Progenitor cell of endocrine pancreas (in vitro differentiated cells): ENCODE results near the gene AGPS. TPM values are rescaled to one million over a fixed set of nuclear protein-coding genes. Genes with fewer than 3 reads are reported as not detected.

ENCODE experiments used
- DNase-seq: peaks from one replicate; pipeline ENCODE4 v3.0.0; 2021; ENCODE audit warnings: low spot score; ENCODE audit not compliant: unreplicated experiment
- H3K27ac Mint-ChIP-seq: 2 replicates; pipeline ENCODE4 v1.8.0; 2021; ENCODE audit warnings: mild to moderate bottlenecking, moderate library complexity, mixed read lengths
- H3K27me3 Mint-ChIP-seq: 2 replicates; pipeline ENCODE4 v1.8.0; 2021; ENCODE audit warnings: mixed read lengths
- H3K36me3 Mint-ChIP-seq: 2 replicates; pipeline ENCODE4 v1.8.0; 2022; ENCODE audit warnings: mixed read lengths; ENCODE audit not compliant: insufficient read depth
- H3K4me1 Mint-ChIP-seq: 2 replicates; pipeline ENCODE4 v1.8.0; 2021; ENCODE audit warnings: low read depth, mixed read lengths
- H3K4me3 Mint-ChIP-seq: 2 replicates; pipeline ENCODE4 v1.8.0; 2021; ENCODE audit warnings: low read depth, mild to moderate bottlenecking, moderate library complexity, mixed read lengths
- H3K9me3 Mint-ChIP-seq: 2 replicates; pipeline ENCODE4 v1.8.0; 2021; ENCODE audit warnings: low read depth, mixed read lengths
- total RNA-seq: library from RNA; stranded (reverse); gene quantifications from 2 replicates; pipeline ENCODE4 v1.2.1, GENCODE V29; 2021
- TF ChIP-seq, protein P1 (sequence below): fragments of 200-600 bp; sonication (generic); IDR thresholded peaks from one replicate; pipeline ENCODE4 v1.5.0; 2021; ENCODE audit warnings: antibody characterized with exemption, mild to moderate bottlenecking; ENCODE audit not compliant: unreplicated experiment

Gene AGPS
- total RNA-seq, 1 donor from 2014 or later: 69.2 TPM

GRCh38 chr2:177520324-177520723 is 127.8 kb downstream of the AGPS start:
- Mint-ChIP-seq H3K36me3 (peaks cover 9% of the 10 kb centered on the region), H3K27me3 (no peaks in the 10 kb centered on the region), H3K4me3 (no peak overlapping the region), H3K4me1 (no peaks in the 10 kb centered on the region), H3K27ac (no peak overlapping the region), H3K9me3 (no peaks in the 10 kb centered on the region)
- TF ChIP-seq, protein P1, sequence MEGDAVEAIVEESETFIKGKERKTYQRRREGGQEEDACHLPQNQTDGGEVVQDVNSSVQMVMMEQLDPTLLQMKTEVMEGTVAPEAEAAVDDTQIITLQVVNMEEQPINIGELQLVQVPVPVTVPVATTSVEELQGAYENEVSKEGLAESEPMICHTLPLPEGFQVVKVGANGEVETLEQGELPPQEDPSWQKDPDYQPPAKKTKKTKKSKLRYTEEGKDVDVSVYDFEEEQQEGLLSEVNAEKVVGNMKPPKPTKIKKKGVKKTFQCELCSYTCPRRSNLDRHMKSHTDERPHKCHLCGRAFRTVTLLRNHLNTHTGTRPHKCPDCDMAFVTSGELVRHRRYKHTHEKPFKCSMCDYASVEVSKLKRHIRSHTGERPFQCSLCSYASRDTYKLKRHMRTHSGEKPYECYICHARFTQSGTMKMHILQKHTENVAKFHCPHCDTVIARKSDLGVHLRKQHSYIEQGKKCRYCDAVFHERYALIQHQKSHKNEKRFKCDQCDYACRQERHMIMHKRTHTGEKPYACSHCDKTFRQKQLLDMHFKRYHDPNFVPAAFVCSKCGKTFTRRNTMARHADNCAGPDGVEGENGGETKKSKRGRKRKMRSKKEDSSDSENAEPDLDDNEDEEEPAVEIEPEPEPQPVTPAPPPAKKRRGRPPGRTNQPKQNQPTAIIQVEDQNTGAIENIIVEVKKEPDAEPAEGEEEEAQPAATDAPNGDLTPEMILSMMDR: no peak
- no peak for DNase-seq

DNA sequence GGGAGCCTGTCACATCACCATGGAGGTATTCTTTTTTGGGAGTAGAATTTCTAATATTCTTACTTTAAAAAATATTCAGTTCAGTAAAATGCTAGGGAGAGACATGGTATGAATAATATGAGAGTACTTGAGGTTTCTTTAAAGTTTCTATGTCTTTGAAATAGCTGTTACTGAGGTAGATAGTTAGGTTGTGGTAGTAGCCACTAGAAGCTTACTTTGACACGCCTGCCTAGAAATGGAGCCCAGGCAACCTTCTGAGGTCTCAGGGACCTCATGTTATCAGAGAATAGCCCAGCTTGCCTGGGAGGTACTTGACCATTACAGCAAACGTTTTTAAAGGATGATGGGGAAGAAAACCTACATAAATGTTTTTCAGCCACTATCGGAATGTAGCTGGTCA is 131.2 kb downstream of the AGPS start:
- H3K27me3 Mint-ChIP-seq: no peaks in the 10 kb centered on the region
- TF ChIP-seq, protein P1: no peak
- DNase-seq: no peak
- H3K4me3 Mint-ChIP-seq: no peak overlapping the region
- peaks cover 7% of the 10 kb centered on the region for H3K4me1 Mint-ChIP-seq
- peaks cover 6% of the 10 kb centered on the region for H3K36me3 Mint-ChIP-seq
- H3K27ac Mint-ChIP-seq: no peak overlapping the region
- no peaks in the 10 kb centered on the region for H3K9me3 Mint-ChIP-seq

- Mint-ChIP-seq H3K4me3 (no peak overlapping the region), H3K9me3 (no peaks in the 10 kb centered on the region), H3K36me3 (peaks cover 4% of the 10 kb centered on the region), H3K27ac (no peak overlapping the region), H3K4me1 (peaks cover 10% of the 10 kb centered on the region), H3K27me3 (no peaks in the 10 kb centered on the region)
- TF ChIP-seq, protein P1: no peak
- DNase-seq: no peak
Observed at GRCh38 chr2:177525351-177525924, 132.9 kb downstream of the AGPS start.

- H3K9me3 Mint-ChIP-seq: no peaks in the 10 kb centered on the region
- no peak overlapping the region for H3K4me3 Mint-ChIP-seq
- no peak overlapping the region for H3K27ac Mint-ChIP-seq
- TF ChIP-seq, protein P1: no peak
- H3K36me3 Mint-ChIP-seq: peaks cover 5% of the 10 kb centered on the region
- no peak for DNase-seq
- H3K27me3 Mint-ChIP-seq: no peaks in the 10 kb centered on the region
- H3K4me1 Mint-ChIP-seq: peaks cover 20% of the 10 kb centered on the region
Observed at GRCh38 chr2:177528351-177528933, 135.9 kb downstream of the AGPS start.

GRCh38 chr2:177529166-177529565 is 136.6 kb downstream of the AGPS start:
- peaks cover 4% of the 10 kb centered on the region for H3K36me3 Mint-ChIP-seq
- no peak overlapping the region for H3K27ac Mint-ChIP-seq
- DNase-seq: no peak
- no peak overlapping the region for H3K4me3 Mint-ChIP-seq
- TF ChIP-seq, protein P1: no peak
- H3K4me1 Mint-ChIP-seq: peaks cover 20% of the 10 kb centered on the region
- no peaks in the 10 kb centered on the region for H3K27me3 Mint-ChIP-seq
- no peaks in the 10 kb centered on the region for H3K9me3 Mint-ChIP-seq
